ENCODE results near the gene FAM9C. TPM values are rescaled to one million over a fixed set of nuclear protein-coding genes. Genes with fewer than 3 reads are reported as not detected.

Gene FAM9C
- total RNA-seq, 1 donor from 2014 or later = 0.16 TPM

- peaks cover 25% of the 10 kb centered on the region for H3K4me1 Mint-ChIP-seq (ENCODE audit: low read depth, unreplicated experiment)
- peak overlapping the region; percentile 9 for H3K4me3 Mint-ChIP-seq (ENCODE audit: unreplicated experiment)
- Histone ChIP-seq H3K79me2 (ENCODE audit: insufficient read depth, low read length) (no peaks in the 10 kb centered on the region), H3K27ac (ENCODE audit: low read depth, low read length) (no peak overlapping the region), H3K9me3 (ENCODE audit: insufficient read depth, low read depth, low read length) (no peaks in the 10 kb centered on the region), H3K9ac (ENCODE audit: low read length) (no peak overlapping the region), H3K4me1 (ENCODE audit: insufficient read depth, low read length) (peaks cover 19% of the 10 kb centered on the region), H3K4me3 (ENCODE audit: insufficient read depth, low read depth, low read length) (no peak overlapping the region), H4K20me1 (ENCODE audit: insufficient read depth, low read length) (no peaks in the 10 kb centered on the region), H2AFZ (ENCODE audit: low read depth, low read length) (no peak overlapping the region), H3K36me3 (ENCODE audit: insufficient read depth, low read length) (no peaks in the 10 kb centered on the region), H3K4me2 (ENCODE audit: low read length) (no peak overlapping the region), H3K27me3 (ENCODE audit: insufficient read depth, low read length) (no peaks in the 10 kb centered on the region)
- TF ChIP-seq CTCF (IDR thresholded peaks at IDR 0.05; ENCODE audit: insufficient read depth, low read depth, low read length) = no peak
- TF ChIP-seq EZH2 (IDR thresholded peaks at IDR 0.05; ENCODE audit: insufficient read depth, low read length) = no peak
- FAIRE-seq (peak; percentile 39), DNase-seq (ENCODE audit: low read depth) (no peak)
- H3K9me3 Mint-ChIP-seq (ENCODE audit: unreplicated experiment) = no peaks in the 10 kb centered on the region
- no peaks in the 10 kb centered on the region for H3K36me3 Mint-ChIP-seq (ENCODE audit: low read depth, unreplicated experiment)
- H3K27ac Mint-ChIP-seq (ENCODE audit: unreplicated experiment) = peak overlapping the region; percentile 67
- no peaks in the 10 kb centered on the region for H3K27me3 Mint-ChIP-seq (ENCODE audit: low read depth, unreplicated experiment)
These were observed 58.1 kb downstream of the FAM9C start for GRCh38 chrX:12986164-12986779.

Other genes with a start within 250 kb of the FAM9C start
- 0.07 TPM in 1 of 2 replicates, not detected in the other for gene TLR7, start 177.5 kb downstream of the FAM9C start, total RNA-seq
- gene TLR8, start 138.0 kb downstream of the FAM9C start, total RNA-seq = not detected in 2 replicates
- 3,722 and 4,388 TPM in 2 replicates for gene TMSB4X, start 69.5 kb downstream of the FAM9C start, total RNA-seq

All from astrocyte (in vitro differentiated cells and primary cell).